Measurements from ENCODE around the gene EPB41L4B.
A peak's percentile ranks its signal among the peaks of the same experiment; 100 is the strongest.

Gene EPB41L4B

DNA sequence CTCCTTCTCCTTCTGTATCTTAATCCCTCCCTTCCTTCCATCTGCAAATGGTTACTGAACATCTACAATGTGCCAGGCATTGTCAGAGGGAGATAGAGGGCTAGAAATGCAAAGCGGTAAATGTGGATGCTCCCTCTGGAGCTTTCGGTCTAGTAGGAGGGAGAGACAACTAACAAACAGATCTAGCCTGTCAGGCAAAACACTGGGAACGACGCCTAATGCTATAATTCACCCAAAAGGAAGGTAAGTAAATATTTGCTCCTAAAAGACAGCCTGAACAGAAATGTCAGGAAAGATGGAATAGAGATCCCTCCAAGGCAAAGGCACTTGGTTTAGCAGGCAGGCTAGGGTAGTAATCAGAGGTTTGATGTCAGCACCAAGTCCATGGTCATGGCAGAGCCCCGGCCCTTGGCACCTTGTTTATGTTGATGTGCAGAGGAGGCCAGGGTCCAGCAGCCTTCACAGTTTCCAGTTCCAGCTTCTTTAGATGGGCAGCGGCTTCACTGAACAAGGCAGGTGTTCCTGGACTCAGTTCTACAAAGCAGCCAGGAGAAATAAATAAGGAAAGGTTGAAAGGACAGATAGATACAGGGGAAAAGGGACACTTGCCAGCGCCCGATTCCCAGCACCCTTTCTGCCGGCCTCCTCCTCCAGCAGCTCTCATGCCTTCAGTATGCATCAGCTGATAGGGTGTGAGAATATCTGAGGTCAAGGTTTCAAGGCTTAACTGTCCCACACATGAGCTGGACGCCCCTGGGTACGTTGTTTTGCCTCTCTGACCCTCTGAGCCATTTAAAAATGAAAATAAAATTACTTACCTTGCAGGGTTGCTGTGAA, 107.4 kb downstream of the EPB41L4B start:
- no peaks in the 10 kb centered on the region for H3K79me2 ChIP-seq (ENCODE audit: insufficient read depth, low read length)
- no peak overlapping the region for H3K9ac ChIP-seq (ENCODE audit: low read length)
- H3K36me3 ChIP-seq (ENCODE audit: insufficient read depth, low read length): no peaks in the 10 kb centered on the region
- H3K27ac ChIP-seq (ENCODE audit: low read depth, low read length, poor library complexity, severe bottlenecking): no peak overlapping the region
- no peak overlapping the region for H3K4me3 ChIP-seq (ENCODE audit: low read depth, low read length, poor library complexity, severe bottlenecking)
- H3K9me2 ChIP-seq (ENCODE audit: low read depth, low read length): no peaks in the 10 kb centered on the region
- no peaks in the 10 kb centered on the region for H3F3A ChIP-seq (ENCODE audit: insufficient read depth, low read length)
- no peaks in the 10 kb centered on the region for H3K27me3 ChIP-seq (ENCODE audit: insufficient read depth, low read length)
- TF ChIP-seq EZH2 (IDR thresholded peaks at IDR 0.05; ENCODE audit: borderline replicate concordance, low read length): no peak
- H2AFZ ChIP-seq (ENCODE audit: low read length): no peak overlapping the region
- no peaks in the 10 kb centered on the region for H3K4me1 ChIP-seq (ENCODE audit: insufficient read depth, low read length, severe bottlenecking)
- H3K4me2 ChIP-seq (ENCODE audit: low read length): no peak overlapping the region
- H4K20me1 ChIP-seq (ENCODE audit: insufficient read depth, low read length): no peaks in the 10 kb centered on the region
- H3K9me3 ChIP-seq (ENCODE audit: low read length): no peaks in the 10 kb centered on the region

DNA sequence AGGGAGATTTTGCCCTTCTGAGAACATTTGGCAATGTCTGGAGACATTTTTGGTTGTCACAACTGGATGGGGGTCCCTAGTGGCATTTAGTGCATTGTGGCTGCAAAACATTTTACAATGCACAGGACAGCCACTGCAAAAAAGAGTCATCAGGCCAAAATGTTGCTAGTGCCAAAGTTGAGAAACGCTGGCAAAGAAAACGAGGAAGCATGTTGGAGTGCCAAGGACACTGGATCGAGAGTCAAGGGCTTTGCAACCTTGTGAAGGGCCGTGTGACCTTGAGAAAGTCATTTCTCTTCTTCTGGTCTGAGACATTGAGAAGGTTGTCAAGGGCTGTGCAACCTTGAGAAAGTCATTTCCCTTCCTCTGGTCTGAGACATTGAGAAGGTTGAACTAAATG, 108.1 kb downstream of the EPB41L4B start:
- Histone ChIP-seq H3K9me2 (ENCODE audit: low read depth, low read length) (no peaks in the 10 kb centered on the region), H3K79me2 (ENCODE audit: insufficient read depth, low read length) (no peaks in the 10 kb centered on the region), H3K4me2 (ENCODE audit: low read length) (no peak overlapping the region), H3F3A (ENCODE audit: insufficient read depth, low read length) (no peaks in the 10 kb centered on the region), H3K27ac (ENCODE audit: low read depth, low read length, poor library complexity, severe bottlenecking) (no peak overlapping the region), H3K4me3 (ENCODE audit: low read depth, low read length, poor library complexity, severe bottlenecking) (no peak overlapping the region), H3K9ac (ENCODE audit: low read length) (no peak overlapping the region), H3K9me3 (ENCODE audit: low read length) (no peaks in the 10 kb centered on the region), H3K36me3 (ENCODE audit: insufficient read depth, low read length) (no peaks in the 10 kb centered on the region), H3K4me1 (ENCODE audit: insufficient read depth, low read length, severe bottlenecking) (no peaks in the 10 kb centered on the region), H4K20me1 (ENCODE audit: insufficient read depth, low read length) (no peaks in the 10 kb centered on the region), H3K27me3 (ENCODE audit: insufficient read depth, low read length) (no peaks in the 10 kb centered on the region), H2AFZ (ENCODE audit: low read length) (no peak overlapping the region)
- no peak for TF ChIP-seq CTCF (IDR thresholded peaks at IDR 0.05; ENCODE audit: low read length)
- no peak for TF ChIP-seq EZH2 (IDR thresholded peaks at IDR 0.05; ENCODE audit: borderline replicate concordance, low read length)

- TF ChIP-seq EZH2 (IDR thresholded peaks at IDR 0.05; ENCODE audit: borderline replicate concordance, low read length) (no peak), CTCF (IDR thresholded peaks at IDR 0.05; ENCODE audit: low read length) (peak; percentile 22)
- Histone ChIP-seq H3K27ac (ENCODE audit: low read depth, low read length, poor library complexity, severe bottlenecking) (no peak overlapping the region), H4K20me1 (ENCODE audit: insufficient read depth, low read length) (no peaks in the 10 kb centered on the region), H3K27me3 (ENCODE audit: insufficient read depth, low read length) (peaks cover 3% of the 10 kb centered on the region; the same call in 1 of the 2 replicates), H3K36me3 (ENCODE audit: insufficient read depth, low read length) (no peaks in the 10 kb centered on the region), H3F3A (ENCODE audit: insufficient read depth, low read length) (no peaks in the 10 kb centered on the region), H2AFZ (ENCODE audit: low read length) (no peak overlapping the region), H3K4me1 (ENCODE audit: insufficient read depth, low read length, severe bottlenecking) (no peaks in the 10 kb centered on the region), H3K4me3 (ENCODE audit: low read depth, low read length, poor library complexity, severe bottlenecking) (no peak overlapping the region), H3K4me2 (ENCODE audit: low read length) (no peak overlapping the region), H3K9me3 (ENCODE audit: low read length) (no peaks in the 10 kb centered on the region), H3K9ac (ENCODE audit: low read length) (no peak overlapping the region), H3K79me2 (ENCODE audit: insufficient read depth, low read length) (no peaks in the 10 kb centered on the region), H3K9me2 (ENCODE audit: low read depth, low read length) (no peaks in the 10 kb centered on the region)
These were observed 114.2 kb downstream of the EPB41L4B start for GRCh38 chr9:109206670-109207069.

DNA sequence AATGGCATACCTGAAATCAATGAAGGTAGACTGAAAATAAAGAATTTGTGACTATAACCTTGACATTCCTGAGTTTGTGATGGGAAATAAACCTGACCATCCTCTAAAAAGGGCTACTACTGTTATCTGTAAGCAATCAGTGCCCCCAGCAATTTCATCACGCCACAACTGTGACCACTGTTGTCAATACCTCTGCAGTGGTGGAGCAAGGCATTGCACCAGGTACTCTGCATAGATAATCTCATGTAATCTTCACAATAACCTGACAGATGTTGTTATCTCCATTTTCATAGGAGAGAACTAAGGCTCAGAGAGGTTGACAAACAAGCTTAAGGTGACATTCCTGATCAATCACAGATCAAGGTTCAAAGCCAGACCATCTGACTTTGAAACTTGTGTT, 115.3 kb downstream of the EPB41L4B start:
- no peak overlapping the region for H3K9ac ChIP-seq (ENCODE audit: low read length)
- peaks cover 3% of the 10 kb centered on the region; the same call in 1 of the 2 replicates for H3K27me3 ChIP-seq (ENCODE audit: insufficient read depth, low read length)
- TF ChIP-seq CTCF (IDR thresholded peaks at IDR 0.05; ENCODE audit: low read length): no peak
- TF ChIP-seq EZH2 (IDR thresholded peaks at IDR 0.05; ENCODE audit: borderline replicate concordance, low read length): no peak
- no peaks in the 10 kb centered on the region for H3K79me2 ChIP-seq (ENCODE audit: insufficient read depth, low read length)
- no peaks in the 10 kb centered on the region for H3K9me2 ChIP-seq (ENCODE audit: low read depth, low read length)
- H3K4me3 ChIP-seq (ENCODE audit: low read depth, low read length, poor library complexity, severe bottlenecking): no peak overlapping the region
- no peaks in the 10 kb centered on the region for H3K9me3 ChIP-seq (ENCODE audit: low read length)
- H2AFZ ChIP-seq (ENCODE audit: low read length): no peak overlapping the region
- H3K4me2 ChIP-seq (ENCODE audit: low read length): no peak overlapping the region
- no peaks in the 10 kb centered on the region for H3K36me3 ChIP-seq (ENCODE audit: insufficient read depth, low read length)
- H4K20me1 ChIP-seq (ENCODE audit: insufficient read depth, low read length): no peaks in the 10 kb centered on the region
- H3K4me1 ChIP-seq (ENCODE audit: insufficient read depth, low read length, severe bottlenecking): no peaks in the 10 kb centered on the region
- no peaks in the 10 kb centered on the region for H3F3A ChIP-seq (ENCODE audit: insufficient read depth, low read length)
- no peak overlapping the region for H3K27ac ChIP-seq (ENCODE audit: low read depth, low read length, poor library complexity, severe bottlenecking)

All from OCI-LY1 (cell line).